Esophagus squamous epithelium (tissue), 4 donors: ENCODE results near the gene ATP5F1D.
A peak's percentile ranks its signal among the peaks of the same experiment; 100 is the strongest.

Experiments used
- POLR2A ChIP-seq, 4 donors: fragments of 450-650 bp; IDR thresholded peaks; one replicate each; pipeline ENCODE4 v1.6.1; 2017; ENCODE audit warnings: antibody characterized with exemption in 4 of 4, mild to moderate bottlenecking in 4 of 4, moderate library complexity in 3 of 4
- TF ChIP-seq, protein P1 (sequence below), 6 experiments: fragments of 450-650 bp in 4 of 6; fragments of 200-600 bp in 2 of 6; sonication (generic) in 2 of 6; IDR thresholded peaks; one replicate each; pipeline ENCODE4 v1.5.1; 2016 to 2019; ENCODE audit warnings: antibody characterized with exemption in 6 of 6, mild to moderate bottlenecking in 4 of 6, moderate library complexity in 4 of 6

- TF ChIP-seq, protein P1, sequence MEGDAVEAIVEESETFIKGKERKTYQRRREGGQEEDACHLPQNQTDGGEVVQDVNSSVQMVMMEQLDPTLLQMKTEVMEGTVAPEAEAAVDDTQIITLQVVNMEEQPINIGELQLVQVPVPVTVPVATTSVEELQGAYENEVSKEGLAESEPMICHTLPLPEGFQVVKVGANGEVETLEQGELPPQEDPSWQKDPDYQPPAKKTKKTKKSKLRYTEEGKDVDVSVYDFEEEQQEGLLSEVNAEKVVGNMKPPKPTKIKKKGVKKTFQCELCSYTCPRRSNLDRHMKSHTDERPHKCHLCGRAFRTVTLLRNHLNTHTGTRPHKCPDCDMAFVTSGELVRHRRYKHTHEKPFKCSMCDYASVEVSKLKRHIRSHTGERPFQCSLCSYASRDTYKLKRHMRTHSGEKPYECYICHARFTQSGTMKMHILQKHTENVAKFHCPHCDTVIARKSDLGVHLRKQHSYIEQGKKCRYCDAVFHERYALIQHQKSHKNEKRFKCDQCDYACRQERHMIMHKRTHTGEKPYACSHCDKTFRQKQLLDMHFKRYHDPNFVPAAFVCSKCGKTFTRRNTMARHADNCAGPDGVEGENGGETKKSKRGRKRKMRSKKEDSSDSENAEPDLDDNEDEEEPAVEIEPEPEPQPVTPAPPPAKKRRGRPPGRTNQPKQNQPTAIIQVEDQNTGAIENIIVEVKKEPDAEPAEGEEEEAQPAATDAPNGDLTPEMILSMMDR (IDR thresholded peaks at IDR 0.05): peak in 2 of 6 experiments; percentile 6 to 19
- TF ChIP-seq POLR2A (IDR thresholded peaks at IDR 0.05): peak in 1 of 4 donors; percentile 4
Observed at GRCh38 chr19:1269478-1270212, 28.1 kb downstream of the ATP5F1D start.
